Measurements from ENCODE around the gene TBX4.
A peak's percentile ranks its signal among the peaks of the same experiment; 100 is the strongest.

The TBX4 gene

GRCh38 chr17:61465550-61466237 is 13.5 kb downstream of the TBX4 start:
- DNase-seq, result no peak

GRCh38 chr17:61466246-61466645 is 14.0 kb downstream of the TBX4 start:
- no peak for DNase-seq

GRCh38 chr17:61467416-61468262 is 15.4 kb downstream of the TBX4 start:
- peak; percentile 46 for DNase-seq

GRCh38 chr17:61468263-61468907 is 16.2 kb downstream of the TBX4 start:
- no peak for DNase-seq

- no peak for DNase-seq
These were observed 17.3 kb downstream of the TBX4 start for GRCh38 chr17:61469474-61469873.

GRCh38 chr17:61469949-61470348 is 17.7 kb downstream of the TBX4 start:
- DNase-seq, result no peak

- no peak for DNase-seq
These were observed 18.4 kb downstream of the TBX4 start for GRCh38 chr17:61470530-61471136.

- no peak for DNase-seq
These were observed 22.2 kb downstream of the TBX4 start for GRCh38 chr17:61474235-61474927.

- no peak for DNase-seq
These were observed 22.7 kb downstream of the TBX4 start for GRCh38 chr17:61474934-61475333.

- DNase-seq, result peak; percentile 44
These were observed 23.5 kb downstream of the TBX4 start for GRCh38 chr17:61475726-61476125.

GRCh38 chr17:61476476-61477203 is 24.4 kb downstream of the TBX4 start:
- no peak for DNase-seq

GRCh38 chr17:61477204-61477834 is 25.1 kb downstream of the TBX4 start:
- no peak for DNase-seq

- no peak for DNase-seq
These were observed 26.0 kb downstream of the TBX4 start for GRCh38 chr17:61478026-61478789.

GRCh38 chr17:61478790-61479492 is 26.7 kb downstream of the TBX4 start:
- DNase-seq, result no peak

- DNase-seq, result no peak
These were observed 27.5 kb downstream of the TBX4 start for GRCh38 chr17:61479493-61480413.

- no peak for DNase-seq
These were observed 28.2 kb downstream of the TBX4 start for GRCh38 chr17:61480414-61480807.

- no peak for DNase-seq
These were observed 29.2 kb downstream of the TBX4 start for GRCh38 chr17:61481421-61481820.

GRCh38 chr17:61482467-61482866 is 30.2 kb downstream of the TBX4 start:
- no peak for DNase-seq

- DNase-seq, result no peak
These were observed 31.5 kb downstream of the TBX4 start for GRCh38 chr17:61483778-61484116.

Data from fibroblast of skin of back (primary cell).